Fibroblast of lung (primary cell): ENCODE results near the gene MND1.

Experiments
- EZH2 ChIP-seq: IDR thresholded peaks from 2 replicates; pipeline ENCODE4 v1.5.1; 2012; ENCODE audit warnings: low read length, control low read depth, mild to moderate bottlenecking; ENCODE audit errors: missing control alignments
- TF ChIP-seq, protein P1 (sequence below), 2 donors: IDR thresholded peaks in 1 of 2; conservative IDR thresholded peaks in 1 of 2; 1 replicate in 1 of 2; 2 replicates in 1 of 2; pipeline ENCODE4 v1.5.1; 2011 to 2012; ENCODE audit warnings: low read length in 2 of 2, control low read depth in 1 of 2, inconsistent platforms in 1 of 2, low read depth in 1 of 2, mild to moderate bottlenecking in 1 of 2

DNA sequence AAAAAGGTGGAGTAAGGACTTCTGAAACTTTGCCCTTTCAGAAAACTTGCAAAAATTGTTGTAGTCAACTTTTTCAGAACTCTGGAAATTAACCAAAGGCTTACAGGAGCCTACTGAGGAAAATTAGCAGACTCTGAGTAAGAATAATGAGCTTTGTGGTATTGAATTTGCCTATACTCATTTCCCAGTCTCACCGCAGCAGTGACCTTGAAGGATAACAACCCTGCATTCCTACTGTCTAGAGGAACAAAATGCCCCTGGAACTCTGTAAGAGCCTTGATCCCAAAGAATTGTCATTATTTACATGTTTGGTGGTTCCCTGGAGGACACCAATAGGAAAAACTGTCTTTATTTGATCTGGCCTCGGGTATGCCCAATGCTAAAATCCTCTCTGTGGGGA lies 57.9 kb downstream of the MND1 start:
- TF ChIP-seq, protein P1, sequence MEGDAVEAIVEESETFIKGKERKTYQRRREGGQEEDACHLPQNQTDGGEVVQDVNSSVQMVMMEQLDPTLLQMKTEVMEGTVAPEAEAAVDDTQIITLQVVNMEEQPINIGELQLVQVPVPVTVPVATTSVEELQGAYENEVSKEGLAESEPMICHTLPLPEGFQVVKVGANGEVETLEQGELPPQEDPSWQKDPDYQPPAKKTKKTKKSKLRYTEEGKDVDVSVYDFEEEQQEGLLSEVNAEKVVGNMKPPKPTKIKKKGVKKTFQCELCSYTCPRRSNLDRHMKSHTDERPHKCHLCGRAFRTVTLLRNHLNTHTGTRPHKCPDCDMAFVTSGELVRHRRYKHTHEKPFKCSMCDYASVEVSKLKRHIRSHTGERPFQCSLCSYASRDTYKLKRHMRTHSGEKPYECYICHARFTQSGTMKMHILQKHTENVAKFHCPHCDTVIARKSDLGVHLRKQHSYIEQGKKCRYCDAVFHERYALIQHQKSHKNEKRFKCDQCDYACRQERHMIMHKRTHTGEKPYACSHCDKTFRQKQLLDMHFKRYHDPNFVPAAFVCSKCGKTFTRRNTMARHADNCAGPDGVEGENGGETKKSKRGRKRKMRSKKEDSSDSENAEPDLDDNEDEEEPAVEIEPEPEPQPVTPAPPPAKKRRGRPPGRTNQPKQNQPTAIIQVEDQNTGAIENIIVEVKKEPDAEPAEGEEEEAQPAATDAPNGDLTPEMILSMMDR (conservative IDR thresholded peaks at IDR 0.05 in 1 of 2, IDR thresholded peaks at IDR 0.05 in 1 of 2; ENCODE audit: low read depth in 1 of 2, low read length in 2 of 2), result no peak
- no peak for TF ChIP-seq EZH2
